ENCODE data around the gene OLFML2A. TPM values are rescaled to one million over a fixed set of nuclear protein-coding genes. Genes with fewer than 3 reads are reported as not detected.

OLFML2A gene
- total RNA-seq, 4 donors from 2014 or later = 40.7 to 64.3 (median 50.2) TPM

DNA sequence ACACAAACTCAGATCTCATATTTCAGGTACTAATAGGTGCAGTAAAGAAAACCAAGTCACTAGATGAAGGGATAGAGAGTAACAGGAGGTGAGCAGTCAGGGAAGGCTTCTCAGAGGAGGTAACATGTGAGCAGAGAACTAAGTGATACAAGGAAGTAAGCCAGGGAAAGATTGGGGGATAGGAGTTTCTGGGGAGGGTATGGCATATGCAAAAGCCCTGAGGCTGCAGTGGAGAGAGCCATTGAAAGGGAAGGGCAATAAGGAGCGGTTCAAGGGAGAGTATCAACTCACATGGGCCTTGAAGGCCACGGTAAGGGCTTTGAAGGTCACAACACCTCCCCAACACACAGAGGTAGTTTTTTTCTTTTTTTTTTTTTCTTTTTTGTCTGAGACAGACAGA, 6.9 kb downstream of the OLFML2A start:
- TF ChIP-seq POLR2A (IDR thresholded peaks at IDR 0.05) = no peak
- TF ChIP-seq, protein P1, sequence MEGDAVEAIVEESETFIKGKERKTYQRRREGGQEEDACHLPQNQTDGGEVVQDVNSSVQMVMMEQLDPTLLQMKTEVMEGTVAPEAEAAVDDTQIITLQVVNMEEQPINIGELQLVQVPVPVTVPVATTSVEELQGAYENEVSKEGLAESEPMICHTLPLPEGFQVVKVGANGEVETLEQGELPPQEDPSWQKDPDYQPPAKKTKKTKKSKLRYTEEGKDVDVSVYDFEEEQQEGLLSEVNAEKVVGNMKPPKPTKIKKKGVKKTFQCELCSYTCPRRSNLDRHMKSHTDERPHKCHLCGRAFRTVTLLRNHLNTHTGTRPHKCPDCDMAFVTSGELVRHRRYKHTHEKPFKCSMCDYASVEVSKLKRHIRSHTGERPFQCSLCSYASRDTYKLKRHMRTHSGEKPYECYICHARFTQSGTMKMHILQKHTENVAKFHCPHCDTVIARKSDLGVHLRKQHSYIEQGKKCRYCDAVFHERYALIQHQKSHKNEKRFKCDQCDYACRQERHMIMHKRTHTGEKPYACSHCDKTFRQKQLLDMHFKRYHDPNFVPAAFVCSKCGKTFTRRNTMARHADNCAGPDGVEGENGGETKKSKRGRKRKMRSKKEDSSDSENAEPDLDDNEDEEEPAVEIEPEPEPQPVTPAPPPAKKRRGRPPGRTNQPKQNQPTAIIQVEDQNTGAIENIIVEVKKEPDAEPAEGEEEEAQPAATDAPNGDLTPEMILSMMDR (IDR thresholded peaks at IDR 0.05) = no peak
- WGBS, 2 donors = 94 to 95% methylated on average over 2 of the region's 2 CpGs
- Histone ChIP-seq H3K4me1 (peaks cover 45 to 65% of the 10 kb centered on the region in 2 donors), H3K27ac (peak overlapping the region; percentile 90 to 95 (median 95)), H3K9me3 (no peaks in the 10 kb centered on the region), H3K4me3 (replicated peaks in 1 of 3) (no peak overlapping the region), H3K36me3 (no peaks in the 10 kb centered on the region), H3K27me3 (no peaks in the 10 kb centered on the region)
- DNase-seq = no peak
- intact Hi-C loops (cut with DNase I) = no loop called here

DNA sequence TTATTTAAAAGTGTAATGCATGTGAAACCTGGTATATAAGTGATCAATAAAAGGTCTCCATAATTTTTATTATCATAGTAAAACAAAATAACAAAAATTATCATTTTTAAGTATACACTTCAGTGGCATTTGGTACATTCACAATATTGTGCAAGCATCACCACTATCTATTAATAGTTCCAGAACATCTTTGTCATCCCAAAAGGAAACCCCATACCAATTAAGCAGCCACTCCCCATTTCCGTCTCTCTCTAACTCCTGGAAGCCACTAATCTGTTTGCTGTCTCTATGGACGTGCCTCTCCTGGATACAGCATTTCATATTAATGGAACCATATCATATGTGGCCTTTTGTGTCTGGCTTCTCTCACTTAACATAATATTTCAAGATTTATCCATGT, 7.6 kb downstream of the OLFML2A start:
- Histone ChIP-seq H3K4me1 (peaks cover 44 to 65% of the 10 kb centered on the region in 2 donors), H3K4me3 (replicated peaks in 1 of 3) (no peak overlapping the region), H3K36me3 (no peaks in the 10 kb centered on the region), H3K27ac (peak overlapping the region; percentile 34 to 95 (median 95)), H3K9me3 (no peaks in the 10 kb centered on the region), H3K27me3 (no peaks in the 10 kb centered on the region)
- TF ChIP-seq, protein P1 (IDR thresholded peaks at IDR 0.05) = no peak
- no peak for TF ChIP-seq POLR2A (IDR thresholded peaks at IDR 0.05)
- WGBS, 2 donors = 62 to 73% methylated on average over 2 of the region's 2 CpGs
- no peak for DNase-seq
- intact Hi-C loops (cut with DNase I) = no loop called here

DNA sequence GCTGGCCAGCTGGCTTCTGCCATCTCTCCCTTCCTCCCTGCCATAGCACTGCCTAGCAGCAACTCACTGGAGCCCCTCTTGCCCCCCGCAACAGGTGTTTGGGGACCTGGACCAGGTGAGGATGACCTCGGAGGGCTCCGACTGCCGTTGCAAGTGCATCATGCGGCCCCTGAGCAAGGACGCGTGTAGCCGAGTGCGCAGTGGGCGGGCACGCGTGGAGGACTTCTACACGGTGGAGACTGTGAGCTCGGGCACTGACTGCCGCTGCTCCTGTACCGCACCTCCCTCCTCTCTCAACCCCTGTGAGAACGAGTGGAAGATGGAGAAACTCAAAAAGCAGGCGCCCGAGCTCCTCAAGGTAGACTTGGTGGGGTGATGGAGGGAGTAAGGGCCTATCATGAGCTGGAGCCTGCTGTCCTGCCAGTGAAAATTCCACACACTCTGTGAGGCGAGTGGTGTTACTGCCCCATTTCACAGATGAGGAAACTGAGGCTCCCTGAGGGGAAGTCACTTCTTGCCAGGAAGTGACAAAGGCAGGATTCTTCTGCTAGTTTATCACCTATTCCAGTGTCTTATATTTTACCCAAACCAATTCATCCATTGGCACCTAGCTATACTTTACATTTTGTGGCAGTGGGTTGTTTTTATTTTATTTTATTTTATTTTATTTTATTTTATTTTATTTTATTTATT, 10.1 kb downstream of the OLFML2A start:
- no peak overlapping the region for H3K4me3 ChIP-seq (replicated peaks in 1 of 3)
- intact Hi-C loops (cut with DNase I) = no loop called here
- peaks cover 35 to 63% of the 10 kb centered on the region in 2 donors for H3K4me1 ChIP-seq
- 95 to 97% methylated on average over 17 to 20 of the region's 20 CpGs for WGBS, 2 donors
- peak overlapping the region in 1 of 3 donors; percentile 31 for H3K27ac ChIP-seq
- H3K9me3 ChIP-seq = no peaks in the 10 kb centered on the region
- TF ChIP-seq, protein P1 (IDR thresholded peaks at IDR 0.05) = no peak
- TF ChIP-seq POLR2A (IDR thresholded peaks at IDR 0.05) = no peak
- no peaks in the 10 kb centered on the region for H3K36me3 ChIP-seq
- no peaks in the 10 kb centered on the region for H3K27me3 ChIP-seq
- DNase-seq = no peak

DNA sequence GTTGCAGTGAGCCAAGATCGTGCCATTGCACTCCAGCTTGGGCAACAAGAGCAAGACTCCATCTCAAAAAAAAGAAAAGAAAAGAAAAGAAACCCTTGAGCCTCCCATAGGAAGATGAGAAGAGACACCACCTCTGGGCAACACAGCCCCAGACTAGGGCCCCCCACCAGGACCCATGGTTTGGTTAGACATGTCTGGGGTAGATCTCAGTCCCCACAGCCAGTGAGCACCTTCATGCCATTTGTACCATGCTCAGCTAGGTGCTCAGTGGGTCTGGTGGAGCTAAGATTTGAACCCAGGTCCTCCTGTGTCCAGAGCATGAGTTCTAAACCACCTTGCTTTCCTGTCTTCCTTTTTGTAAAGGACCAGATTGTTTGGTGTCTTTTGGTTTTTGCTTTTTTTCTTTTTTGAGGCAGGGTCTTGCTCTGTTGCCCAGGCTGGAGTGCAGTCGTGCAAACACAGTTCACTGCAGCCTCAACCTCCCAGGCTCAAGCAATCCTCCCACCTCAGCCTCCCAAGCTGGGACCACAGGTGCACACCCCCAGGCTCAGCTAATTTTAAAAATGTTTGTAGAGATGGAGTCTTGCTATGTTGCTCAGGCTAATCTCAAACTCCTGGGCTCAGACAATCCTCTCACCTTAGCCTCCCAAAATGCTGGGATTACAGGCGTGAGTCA, 11.7 kb downstream of the OLFML2A start:
- Histone ChIP-seq H3K9me3 (no peaks in the 10 kb centered on the region), H3K36me3 (no peaks in the 10 kb centered on the region), H3K4me3 (replicated peaks in 1 of 3) (no peak overlapping the region), H3K27me3 (no peaks in the 10 kb centered on the region), H3K27ac (peak overlapping the region; percentile 39 to 71 (median 67)), H3K4me1 (peaks cover 37 to 63% of the 10 kb centered on the region in 2 donors)
- WGBS, 2 donors = 85 to 87% methylated on average over 3 of the region's 3 CpGs
- TF ChIP-seq, protein P1 (IDR thresholded peaks at IDR 0.05) = no peak
- TF ChIP-seq POLR2A (IDR thresholded peaks at IDR 0.05) = no peak
- DNase-seq = peak in 1 of 2 donors; percentile 1
- intact Hi-C loops (cut with DNase I) = no loop called here

DNA sequence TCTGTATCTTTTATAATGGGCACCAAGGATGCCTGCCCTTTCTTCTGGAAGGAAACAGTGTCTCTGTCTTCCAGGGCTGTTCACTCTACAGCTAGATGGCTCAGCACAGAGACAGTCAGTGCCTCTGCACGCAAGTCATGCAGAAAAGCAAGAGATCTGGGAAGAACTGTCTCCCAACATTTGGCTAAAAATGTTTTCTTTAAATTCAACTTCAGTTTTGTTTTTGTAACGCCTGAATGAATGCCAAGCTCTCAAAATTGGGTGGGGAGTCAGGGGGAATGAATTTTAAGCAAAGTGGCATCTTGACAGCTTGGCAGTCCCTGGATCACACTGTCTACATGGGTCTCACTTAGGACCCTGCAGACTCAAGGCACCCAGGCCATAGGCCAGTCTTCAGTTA, 12.6 kb downstream of the OLFML2A start:
- Histone ChIP-seq H3K4me1 (peaks cover 37 to 60% of the 10 kb centered on the region in 2 donors), H3K36me3 (no peaks in the 10 kb centered on the region), H3K9me3 (no peaks in the 10 kb centered on the region), H3K27me3 (no peaks in the 10 kb centered on the region), H3K27ac (peak overlapping the region; percentile 39 to 71 (median 67)), H3K4me3 (replicated peaks in 1 of 3) (no peak overlapping the region)
- 29 to 34% methylated on average over 2 of the region's 2 CpGs for WGBS, 2 donors
- TF ChIP-seq, protein P1 (IDR thresholded peaks at IDR 0.05) = no peak
- TF ChIP-seq POLR2A (IDR thresholded peaks at IDR 0.05) = no peak
- intact Hi-C loops (cut with DNase I) = no loop called here
- peak in 1 of 2 donors; percentile 22 for DNase-seq

All from thyroid gland (tissue), 4 donors.